IMR-90 (cell line): ENCODE data around the gene UBE2S. TPM values are rescaled to one million over a fixed set of nuclear protein-coding genes. Genes with fewer than 3 reads are reported as not detected.

Source experiments
- ATAC-seq: fragments of 200-7000 bp; cut with Tn5 transposase; 2 replicates; pipeline ENCODE4 v1.9.1; 2020; ENCODE audit warnings: low read depth, mild to moderate bottlenecking, moderate library complexity
- BruUV-seq: library from RNA; stranded (reverse); fragments of 400-500 nt; replicated peaks from 2 replicates; lab custom pipeline; 2021; lab: Mats Ljungman, UMichigan
- CTCF ChIA-PET: fragments of 300-600 bp; formaldehyde crosslinking; extraction: SDS; loops from one replicate; lab custom pipeline; 2021; ENCODE audit warnings: antibody characterized with exemption; lab: Yijun Ruan, JAX
- POLR2A ChIA-PET: fragments of 300-600 bp; sonication (Branson Sonifier 250); formaldehyde crosslinking; loops from one replicate; lab custom pipeline; 2022; ENCODE audit warnings: antibody characterized with exemption; ENCODE audit not compliant: unreplicated experiment; lab: Charles Lee
- DNase-seq: peaks from one replicate; pipeline ENCODE4 v3.0.0; 2013
- H2AFZ ChIP-seq: replicated peaks from 2 replicates; pipeline ENCODE3; 2013; ENCODE audit warnings: low read length, mild to moderate bottlenecking; ENCODE audit not compliant: poor library complexity
- H2AK5ac ChIP-seq: 2 replicates; pipeline ENCODE4 v1.6.1; 2013; ENCODE audit warnings: low read depth, low read length, inconsistent platforms
- H2AK9ac ChIP-seq: replicated peaks from 2 replicates; pipeline ENCODE3; 2013; ENCODE audit warnings: mild to moderate bottlenecking, low read depth, low read length, moderate library complexity; ENCODE audit not compliant: poor library complexity
- H2BK120ac ChIP-seq: 2 replicates; pipeline ENCODE4 v1.6.1; 2013; ENCODE audit warnings: low read depth, low read length, inconsistent platforms
- H2BK15ac ChIP-seq: 3 replicates; pipeline ENCODE4 v1.6.1; 2013; ENCODE audit warnings: low read depth, low read length, inconsistent platforms
- H2BK20ac ChIP-seq: 2 replicates; pipeline ENCODE4 v1.6.1; 2013; ENCODE audit warnings: low read depth, mild to moderate bottlenecking, inconsistent platforms, low read length, moderate library complexity
- H2BK5ac ChIP-seq: 2 replicates; pipeline ENCODE4 v1.6.1; 2013; ENCODE audit warnings: mild to moderate bottlenecking, low read depth, low read length, inconsistent platforms; ENCODE audit not compliant: poor library complexity, severe bottlenecking
- H3K14ac ChIP-seq: replicated peaks from 2 replicates; pipeline ENCODE4 v1.6.1; 2013; ENCODE audit warnings: low read depth, low read length, inconsistent platforms
- H3K18ac ChIP-seq: 2 replicates; pipeline ENCODE4 v1.6.1; 2013; ENCODE audit warnings: low read depth, low read length, control low read depth
- H3K23ac ChIP-seq: 2 replicates; pipeline ENCODE4 v1.6.1; 2013; ENCODE audit warnings: low read depth, low read length, inconsistent platforms
- H3K27ac ChIP-seq: 2 replicates; pipeline ENCODE4 v1.5.1; 2013; ENCODE audit warnings: mild to moderate bottlenecking, control low read depth, low read length; ENCODE audit not compliant: insufficient read depth
- H3K27me3 ChIP-seq: 2 replicates; pipeline ENCODE4 v1.6.1; 2013; ENCODE audit warnings: low read length; ENCODE audit not compliant: control insufficient read depth, insufficient read depth
- H3K36me3 ChIP-seq: 2 replicates; pipeline ENCODE4 v1.6.1; 2013; ENCODE audit warnings: low read length, mixed read lengths; ENCODE audit not compliant: control insufficient read depth, insufficient read depth
- H3K4ac ChIP-seq: 2 replicates; pipeline ENCODE4 v1.6.1; 2013; ENCODE audit warnings: low read depth, low read length, inconsistent platforms
- H3K4me1 ChIP-seq: 2 replicates; pipeline ENCODE4 v1.6.1; 2013; ENCODE audit warnings: low read length, mixed read lengths; ENCODE audit not compliant: control insufficient read depth, insufficient read depth
- H3K4me2 ChIP-seq: 2 replicates; pipeline ENCODE4 v1.6.1; 2013; ENCODE audit warnings: low read depth, mild to moderate bottlenecking, control low read depth, low read length, moderate library complexity
- H3K4me3 ChIP-seq: 2 replicates; pipeline ENCODE4 v1.5.1; 2013; ENCODE audit warnings: low read depth, mild to moderate bottlenecking, control low read depth, low read length, moderate library complexity; ENCODE audit not compliant: insufficient read depth
- H3K56ac ChIP-seq: 2 replicates; pipeline ENCODE4 v1.6.1; 2013; ENCODE audit warnings: low read length, inconsistent platforms; ENCODE audit not compliant: insufficient read depth; ENCODE audit errors: extremely low read depth
- H3K79me1 ChIP-seq, 2 experiments: 2 replicates each; pipeline ENCODE4 v1.6.1; 2013; ENCODE audit warnings: low read length in 2 of 2, inconsistent platforms in 1 of 2, low read depth in 1 of 2
- H3K9ac ChIP-seq: 2 replicates; pipeline ENCODE4 v1.6.1; 2013; ENCODE audit warnings: low read depth, low read length, control low read depth
- H3K9me1 ChIP-seq: 2 replicates; pipeline ENCODE4 v1.6.1; 2013; ENCODE audit warnings: low read length, inconsistent platforms; ENCODE audit not compliant: insufficient read depth
- H3K9me3 ChIP-seq: 2 replicates; pipeline ENCODE4 v1.6.1; 2013; ENCODE audit warnings: low read length; ENCODE audit not compliant: control insufficient read depth, insufficient read depth
- H4K20me1 ChIP-seq: 2 replicates; pipeline ENCODE4 v1.6.1; 2013; ENCODE audit warnings: low read length, inconsistent platforms; ENCODE audit not compliant: insufficient read depth
- H4K5ac ChIP-seq: 2 replicates; pipeline ENCODE4 v1.6.1; 2013; ENCODE audit warnings: mild to moderate bottlenecking, low read depth, low read length, control low read depth
- H4K8ac ChIP-seq, 2 experiments: 2 replicates each; pipeline ENCODE4 v1.6.1; 2013; ENCODE audit warnings: low read depth in 2 of 2, low read length in 2 of 2, control low read depth in 1 of 2, inconsistent platforms in 1 of 2
- H4K91ac ChIP-seq: 2 replicates; pipeline ENCODE4 v1.6.1; 2013; ENCODE audit warnings: low read depth, low read length, inconsistent platforms; ENCODE audit not compliant: insufficient read depth
- BHLHE40 ChIP-seq: fragments of 150-350 bp; IDR thresholded peaks from 2 replicates; pipeline ENCODE4 v1.6.1; 2016; ENCODE audit warnings: mild to moderate bottlenecking, low read depth, low read length
- CEBPB ChIP-seq: IDR thresholded peaks from 2 replicates; pipeline ENCODE4 v1.6.1; 2012; ENCODE audit warnings: low read depth, low read length, improper control_type of control experiment
- CHD1 ChIP-seq: IDR thresholded peaks from 2 replicates; pipeline ENCODE4 v1.6.1; 2012; ENCODE audit warnings: low read depth, low read length, improper control_type of control experiment
- ELK1 ChIP-seq: fragments of 150-350 bp; IDR thresholded peaks from 2 replicates; pipeline ENCODE4 v1.6.1; 2016; ENCODE audit warnings: low read depth, mild to moderate bottlenecking, low read length, moderate library complexity, borderline replicate concordance
- FOS ChIP-seq: fragments of 150-350 bp; IDR thresholded peaks from 2 replicates; pipeline ENCODE4 v1.6.1; 2016; ENCODE audit warnings: low read depth, low read length
- MAFK ChIP-seq: IDR thresholded peaks from 2 replicates; pipeline ENCODE4 v1.6.1; 2012; ENCODE audit warnings: low read depth, low read length, improper control_type of control experiment
- MAZ ChIP-seq: IDR thresholded peaks from 2 replicates; pipeline ENCODE4 v1.6.1; 2012; ENCODE audit warnings: low read depth, mild to moderate bottlenecking, low read length, improper control_type of control experiment, moderate library complexity, borderline replicate concordance
- MXI1 ChIP-seq: IDR thresholded peaks from 2 replicates; pipeline ENCODE4 v1.6.1; 2012; ENCODE audit warnings: low read depth, mild to moderate bottlenecking, low read length, moderate library complexity, borderline replicate concordance
- POLR2A ChIP-seq: IDR thresholded peaks from 2 replicates; pipeline ENCODE4 v1.6.1; 2012; ENCODE audit warnings: mild to moderate bottlenecking, low read depth, low read length
- RCOR1 ChIP-seq: IDR thresholded peaks from 2 replicates; pipeline ENCODE4 v1.6.1; 2012; ENCODE audit warnings: mild to moderate bottlenecking, low read length, improper control_type of control experiment; ENCODE audit not compliant: insufficient replicate concordance
- RFX5 ChIP-seq: IDR thresholded peaks from 2 replicates; pipeline ENCODE4 v1.8.0; 2012; ENCODE audit warnings: low read depth, mild to moderate bottlenecking, low read length, moderate library complexity
- SMC3 ChIP-seq: fragments of 150-350 bp; IDR thresholded peaks from 2 replicates; pipeline ENCODE4 v1.6.1; 2016; ENCODE audit warnings: low read depth, mild to moderate bottlenecking, antibody characterized with exemption, low read length, moderate library complexity
- WGBS, 2 experiments: methylation state at CpG; one replicate each; pipeline versions ENCODE4 v1.1.5 to v1.1.7; 2013; ENCODE audit warnings: missing lambda C conversion rate in 2 of 2; ENCODE audit not compliant: insufficient read length in 1 of 2; ENCODE audit errors: extremely low coverage in 2 of 2; 5-methylcytosine and 5-hydroxymethylcytosine counted together
- dilution Hi-C: fragments of 300-500 bp; cut with HindIII; formaldehyde crosslinking; loops from one replicate; pipeline ENCODE4 v1.14.3; 2018; ENCODE audit warnings: low sequenced_read_pairs; ENCODE audit not compliant: unreplicated experiment
- in situ Hi-C: fragments of 300-500 bp; cut with MboI; formaldehyde crosslinking; loops from 3 replicates; pipeline ENCODE4 v1.14.3; 2019; ENCODE audit warnings: low sequenced_read_pairs, inconsistent platforms, mixed read lengths
- intact Hi-C: fragments of 100-400 bp; cut with micrococcal nuclease; formaldehyde crosslinking; loops from 2 replicates; pipeline ENCODE4 v1.10.0; 2022
- polyA plus RNA-seq, 3 experiments: library from polyadenylated mRNA; depleted of rRNA; stranded (reverse); fragments of >200 nt; gene quantifications; 2 replicates each; pipeline ENCODE4 v1.2.3, GENCODE V29; 2012; ENCODE audit warnings: low replicate concordance in 1 of 3
- total RNA-seq: library from RNA; depleted of rRNA; stranded (reverse); fragments of >200 nt; gene quantifications from 2 replicates; pipeline ENCODE4 v1.2.3, GENCODE V29; 2012

Gene UBE2S
- total and polyA plus RNA-seq, 2 of the 4 experiments (the other 2 are of a cell fraction): 69.5 to 104 TPM

- DNase-seq (no peak), ATAC-seq (no peak)
- no peak overlapping the region for H3K23ac ChIP-seq
- no peak overlapping the region for H2BK5ac ChIP-seq
- no peaks in the 10 kb centered on the region for H3K79me1 ChIP-seq
- WGBS, 2 experiments: 11% methylated on average over 36 of the region's 48 CpGs; no CpG with 5 or more reads in 1 of the 2 experiments
- H3K4ac ChIP-seq: no peak overlapping the region
- H4K5ac ChIP-seq: no peak overlapping the region
- peaks cover 20% of the 10 kb centered on the region for H3K27me3 ChIP-seq
- H3K4me3 ChIP-seq: no peak overlapping the region
- no peak overlapping the region for H2BK15ac ChIP-seq
- no peak overlapping the region for H2AFZ ChIP-seq
- intact Hi-C loops (no loop called here), dilution Hi-C loops (no loop called here), in situ Hi-C loops (no loop called here)
- peaks cover 11% of the 10 kb centered on the region; the same call in 1 of the 2 replicates for H3K9me1 ChIP-seq
- TF ChIP-seq MXI1: no peak
- no peak for TF ChIP-seq SMC3
- TF ChIP-seq POLR2A: no peak
- no peak for TF ChIP-seq RCOR1
- TF ChIP-seq CEBPB: no peak
- no peak for TF ChIP-seq ELK1
- TF ChIP-seq BHLHE40: no peak
- no peak for TF ChIP-seq CHD1
- TF ChIP-seq RFX5: no peak
- TF ChIP-seq FOS: no peak
- TF ChIP-seq MAZ: no peak
- TF ChIP-seq MAFK: no peak
- no peak overlapping the region for H2AK9ac ChIP-seq
- H2BK120ac ChIP-seq: no peak overlapping the region
- H4K8ac ChIP-seq: no peak overlapping the region
- H3K14ac ChIP-seq: no peak overlapping the region
- no peaks in the 10 kb centered on the region for H3K36me3 ChIP-seq
- H3K56ac ChIP-seq: no peak overlapping the region
- ChIA-PET POLR2A (no interaction called here), CTCF (no interaction called here)
- no peak overlapping the region for H3K9ac ChIP-seq
- no peak overlapping the region for H2BK20ac ChIP-seq
- no peak overlapping the region for H4K91ac ChIP-seq
- no peaks in the 10 kb centered on the region for H3K4me1 ChIP-seq
- no peak overlapping the region for H3K4me2 ChIP-seq
- H3K18ac ChIP-seq: no peak overlapping the region
- no peak overlapping the region for H3K27ac ChIP-seq
- H2AK5ac ChIP-seq: no peak overlapping the region
- BruUV-seq: no TSS peak
- H4K20me1 ChIP-seq: no peaks in the 10 kb centered on the region; the same call in 1 of the 2 replicates
- H3K9me3 ChIP-seq: peaks cover 3% of the 10 kb centered on the region
These were observed 25.7 kb upstream of the UBE2S start for GRCh38 chr19:55433292-55433691.
